ENCODE results near the gene P2RY6. TPM values are rescaled to one million over a fixed set of nuclear protein-coding genes. Genes with fewer than 3 reads are reported as not detected.

The P2RY6 gene
- total and polyA plus RNA-seq, 2 of the 8 experiments (the other 6 are each of a cell fraction or from before 2014, with no cell fraction given) = 0.15 TPM; not detected in 1

DNA sequence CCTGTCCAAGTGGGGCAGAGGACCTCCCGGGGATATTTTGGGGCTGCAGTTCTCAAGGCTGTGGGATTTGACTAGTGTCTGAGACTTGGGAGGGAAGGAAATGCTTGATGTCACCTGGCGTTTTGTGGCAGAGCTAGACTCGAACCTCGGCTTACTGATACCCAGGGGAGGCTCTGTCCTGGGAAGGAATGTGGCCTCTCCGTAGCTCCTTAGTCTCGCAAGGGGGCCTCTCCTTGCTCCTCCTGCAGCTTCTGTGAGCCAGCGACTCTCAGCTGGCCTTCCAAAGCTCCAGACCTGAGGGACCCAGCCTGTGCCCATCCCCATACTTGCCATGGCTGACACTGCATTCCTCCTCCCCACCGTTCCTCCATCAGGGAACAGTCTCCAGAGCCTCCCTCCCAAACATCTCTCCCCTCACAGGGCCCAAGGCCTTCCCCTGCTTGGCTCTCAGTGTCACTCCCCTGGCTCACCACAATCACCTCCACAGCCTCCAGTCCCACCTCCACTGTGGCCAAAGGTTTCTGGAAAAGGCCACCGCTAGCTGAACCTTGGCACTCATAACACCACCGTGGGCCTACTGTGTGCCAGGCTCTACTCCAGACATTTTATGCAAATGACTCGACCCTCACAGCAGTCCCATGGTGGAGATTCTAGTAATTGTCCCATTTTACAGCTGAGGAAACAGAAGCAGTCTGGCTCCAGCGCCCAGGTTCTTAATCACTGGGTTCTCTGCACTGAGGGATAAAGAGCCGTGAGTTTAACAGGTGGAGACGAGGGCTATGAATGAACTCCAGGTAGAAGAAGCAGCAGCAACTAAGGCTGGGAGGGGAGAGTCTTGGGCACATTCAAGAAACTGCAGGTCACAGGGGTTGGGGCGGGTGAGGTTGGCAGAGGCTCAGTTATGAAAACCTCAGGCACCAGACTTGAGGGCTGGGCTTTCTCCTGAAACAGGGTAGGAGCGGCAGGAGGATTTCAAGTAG lies 42.0 kb upstream of the P2RY6 start:
- no peak overlapping the region for H3K4ac ChIP-seq (replicated peaks; ENCODE audit: insufficient read length, low read depth, low read length)
- H3K27me3 ChIP-seq (replicated peaks in 1 of 4; ENCODE audit: control insufficient read depth in 3 of 4, extremely low read depth in 1 of 4, insufficient read depth in 3 of 4, low read length in 3 of 4) = no peaks in the 10 kb centered on the region; a peak in 1 of 7 replicates
- no peak overlapping the region for H4K5ac ChIP-seq (ENCODE audit: insufficient read length, low read depth, low read length)
- no peaks in the 10 kb centered on the region for H3K79me2 ChIP-seq (ENCODE audit: control insufficient read depth in 1 of 2, insufficient read depth in 2 of 2, low read length in 2 of 2)
- no peaks in the 10 kb centered on the region; the same call in 1 of the 2 replicates for H3K23me2 ChIP-seq (ENCODE audit: low read depth, low read length)
- no peak overlapping the region for H3K14ac ChIP-seq (ENCODE audit: insufficient read length)
- no peak overlapping the region for H2BK120ac ChIP-seq (replicated peaks; ENCODE audit: low read depth, low read length)
- H4K8ac ChIP-seq (ENCODE audit: extremely low read depth, insufficient read depth, low read length) = no peak overlapping the region; the same call in 1 of the 2 replicates
- H3K9me3 ChIP-seq (ENCODE audit: insufficient read depth in 2 of 2, low read depth in 1 of 2, low read length in 1 of 2) = no peaks in the 10 kb centered on the region
- H3K27ac ChIP-seq (ENCODE audit: low read depth, low read length) = no peak overlapping the region
- H2AK5ac ChIP-seq (ENCODE audit: low read depth, low read length) = no peak overlapping the region
- no peak overlapping the region for H2BK5ac ChIP-seq (ENCODE audit: low read depth, low read length)
- no peak overlapping the region for H3K9ac ChIP-seq (replicated peaks in 1 of 4; ENCODE audit: extremely low read depth in 1 of 4, low read depth in 3 of 4, low read length in 3 of 4)
- no peak for FAIRE-seq
- H3K79me1 ChIP-seq (ENCODE audit: low read depth, low read length) = no peaks in the 10 kb centered on the region; the same call in 1 of the 2 replicates
- H3K23ac ChIP-seq (ENCODE audit: insufficient read length) = no peak overlapping the region
- H3K36me3 ChIP-seq (ENCODE audit: control insufficient read depth in 2 of 4, insufficient read depth in 4 of 4, low read length in 3 of 4) = no peaks in the 10 kb centered on the region
- no peak overlapping the region for H4K91ac ChIP-seq (replicated peaks; ENCODE audit: insufficient read length, low read length)
- H2AFZ ChIP-seq (ENCODE audit: low read length) = no peak overlapping the region
- H3K4me3 ChIP-seq (ENCODE audit: extremely low read depth in 1 of 4, insufficient read depth in 2 of 4, low read depth in 3 of 4, low read length in 4 of 4) = no peak overlapping the region
- H4K20me1 ChIP-seq (replicated peaks in 1 of 2; ENCODE audit: control insufficient read depth in 1 of 2, insufficient read depth in 2 of 2, low read length in 2 of 2) = no peaks in the 10 kb centered on the region
- DNase-seq (ENCODE audit: low read depth in 1 of 2, low spot score in 2 of 2) = no peak
- no peak overlapping the region for H3K4me2 ChIP-seq (ENCODE audit: insufficient read depth in 1 of 2, low read depth in 2 of 2, low read length in 2 of 2)
- WGBS, 2 experiments (ENCODE audit: extremely low coverage in 1 of 2, insufficient coverage in 1 of 2, insufficient read length in 1 of 2, insufficient replicate concordance in 2 of 2, low coverage in 1 of 2, low lambda C conversion rate in 2 of 2, missing lambda C conversion rate in 1 of 2) = 92% methylated on average over 16 of the region's 16 CpGs; no CpG with 5 or more reads in 1 of the 2 experiments
- H3K18ac ChIP-seq (ENCODE audit: extremely low read depth, low read length) = no peak overlapping the region; the same call in 1 of the 2 replicates
- H3K56ac ChIP-seq (replicated peaks; ENCODE audit: insufficient read length, low read depth, low read length) = no peak overlapping the region
- H2BK15ac ChIP-seq (ENCODE audit: low read length) = no peak overlapping the region
- ChIA-PET POLR2A (ENCODE audit: partially characterized antibody) (interaction anchor here (0.7 to 1.8 kb wide), 3 partner anchors 11 to 61 kb away, joined by 3 to 4 read pairs (median 3); no protein-coding TSS in a partner anchor), CTCF (ENCODE audit: partially characterized antibody) (interaction anchor here (0.6 to 21.6 kb wide), 16 partner anchors 7 to 398 kb away, joined by 3 to 451 read pairs (median 4); partner anchors contain the start of gene FCHSD2)
- H2BK12ac ChIP-seq (ENCODE audit: low read depth, low read length) = no peak overlapping the region; the same call in 1 of the 2 replicates
- H2BK20ac ChIP-seq (ENCODE audit: low read length) = no peak overlapping the region
- H3K4me1 ChIP-seq (replicated peaks in 1 of 4; ENCODE audit: control insufficient read depth in 3 of 4, insufficient read depth in 4 of 4, low read length in 3 of 4) = peaks cover 3 to 15% (median 13%) of the 10 kb centered on the region in 4 experiments
- TF ChIP-seq RAD21 (IDR thresholded peaks at IDR 0.05 in 1 of 2, conservative IDR thresholded peaks at IDR 0.05 in 1 of 2; ENCODE audit: low read depth in 2 of 2, low read length in 2 of 2) (no peak), POU5F1 (IDR thresholded peaks at IDR 0.05; ENCODE audit: low read depth, low read length) (no peak), EZH2 (IDR thresholded peaks at IDR 0.05; ENCODE audit: low read depth, low read length, severe bottlenecking) (no peak), NRF1 (IDR thresholded peaks at IDR 0.05; ENCODE audit: low read depth, low read length) (no peak), BCL11A (IDR thresholded peaks at IDR 0.05; ENCODE audit: low read depth in 2 of 2, low read length in 2 of 2) (no peak), CEBPB (IDR thresholded peaks at IDR 0.05; ENCODE audit: low read depth, low read length) (no peak), CTBP2 (IDR thresholded peaks at IDR 0.05; ENCODE audit: borderline replicate concordance, insufficient read depth, insufficient read length, low read length) (no peak), CBX8 (IDR thresholded peaks at IDR 0.05; ENCODE audit: borderline replicate concordance, low read depth, low read length) (no peak), GABPA (IDR thresholded peaks at IDR 0.05; ENCODE audit: borderline replicate concordance, insufficient read depth, low read length) (no peak)
- TF ChIP-seq, protein P1, sequence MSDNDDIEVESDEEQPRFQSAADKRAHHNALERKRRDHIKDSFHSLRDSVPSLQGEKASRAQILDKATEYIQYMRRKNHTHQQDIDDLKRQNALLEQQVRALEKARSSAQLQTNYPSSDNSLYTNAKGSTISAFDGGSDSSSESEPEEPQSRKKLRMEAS (IDR thresholded peaks at IDR 0.05) = no peak

Data from H1 (cell line).